ENCODE results near the gene OBP2A.

The OBP2A gene

DNA sequence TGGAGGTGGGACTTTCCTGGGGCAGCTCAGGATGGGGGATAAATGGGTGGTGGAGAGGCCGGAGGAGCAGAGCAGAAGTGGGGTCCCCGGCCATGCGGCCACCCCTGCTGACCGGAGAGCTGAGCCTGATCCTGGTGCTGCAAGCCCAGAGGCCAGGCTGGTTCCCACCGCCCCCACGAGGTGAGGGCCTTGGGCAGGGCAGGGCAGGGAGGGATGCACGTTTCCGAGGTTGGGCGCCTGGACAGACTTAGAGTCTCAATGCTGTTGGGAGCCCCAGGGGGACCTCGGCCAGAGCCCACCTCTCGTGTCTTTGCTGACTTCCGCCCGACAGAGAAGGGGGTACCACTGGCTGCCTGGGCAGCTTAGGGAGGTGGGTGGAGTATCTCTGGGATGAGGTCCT lies 5.5 kb downstream of the OBP2A start:
- no peak for DNase-seq (ENCODE audit: extremely low spot score)
- ChIA-PET POLR2A (no interaction called here), CTCF (no interaction called here)
- TF ChIP-seq CTCF (IDR thresholded peaks at IDR 0.05; ENCODE audit: control extremely low read depth, extremely low read depth, low read depth, missing control alignments) = no peak

- DNase-seq (ENCODE audit: extremely low spot score) = no peak
- POLR2A ChIA-PET = no interaction called here
- CTCF ChIA-PET = interaction anchor here (1.2 kb wide), 1 partner anchor 139 kb away, joined by 3 read pairs; no protein-coding TSS in a partner anchor
- no peak for TF ChIP-seq CTCF (IDR thresholded peaks at IDR 0.05; ENCODE audit: control extremely low read depth, extremely low read depth, low read depth, missing control alignments)
Measured at GRCh38 chr9:135552021-135552697, 6.2 kb downstream of the OBP2A start.

- TF ChIP-seq CTCF (IDR thresholded peaks at IDR 0.05; ENCODE audit: control extremely low read depth, extremely low read depth, low read depth, missing control alignments) = no peak
- ChIA-PET CTCF (interaction anchor here (1.2 kb wide), 1 partner anchor 140 kb away, joined by 3 read pairs; no protein-coding TSS in a partner anchor), POLR2A (no interaction called here)
- DNase-seq (ENCODE audit: extremely low spot score) = no peak
Measured at GRCh38 chr9:135552698-135553171, 6.8 kb downstream of the OBP2A start.

DNA sequence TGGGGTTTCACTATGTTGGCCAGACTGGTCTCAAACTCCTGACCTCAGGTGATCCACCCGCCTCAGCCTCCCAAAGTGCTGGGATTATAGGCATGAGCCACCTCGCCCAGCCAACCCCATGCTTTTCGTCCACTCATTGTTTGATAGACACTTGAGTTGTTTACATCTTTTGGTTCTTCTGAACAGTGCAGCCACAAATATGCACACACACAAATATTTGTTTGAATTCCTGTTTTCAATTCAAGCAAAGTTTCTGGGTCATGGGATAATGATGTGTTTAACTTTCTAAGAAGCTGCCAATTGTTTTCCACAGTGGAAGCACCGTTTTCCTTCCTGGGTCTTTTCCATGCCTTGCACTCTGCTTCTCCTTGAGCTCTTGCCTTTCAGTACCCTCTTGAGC lies 8.8 kb downstream of the OBP2A start:
- no peak for DNase-seq (ENCODE audit: extremely low spot score)
- ChIA-PET CTCF (interaction anchor here (1.3 kb wide), 1 partner anchor 17 kb away, joined by 3 read pairs; no protein-coding TSS in a partner anchor), POLR2A (no interaction called here)
- no peak for TF ChIP-seq CTCF (IDR thresholded peaks at IDR 0.05; ENCODE audit: control extremely low read depth, extremely low read depth, low read depth, missing control alignments)

GRCh38 chr9:135555203-135555602 lies 9.3 kb downstream of the OBP2A start:
- POLR2A ChIA-PET = no interaction called here
- DNase-seq (ENCODE audit: extremely low spot score) = no peak
- CTCF ChIA-PET = interaction anchor here (1.3 kb wide), 1 partner anchor 16 kb away, joined by 3 read pairs; no protein-coding TSS in a partner anchor
- no peak for TF ChIP-seq CTCF (IDR thresholded peaks at IDR 0.05; ENCODE audit: control extremely low read depth, extremely low read depth, low read depth, missing control alignments)

DNA sequence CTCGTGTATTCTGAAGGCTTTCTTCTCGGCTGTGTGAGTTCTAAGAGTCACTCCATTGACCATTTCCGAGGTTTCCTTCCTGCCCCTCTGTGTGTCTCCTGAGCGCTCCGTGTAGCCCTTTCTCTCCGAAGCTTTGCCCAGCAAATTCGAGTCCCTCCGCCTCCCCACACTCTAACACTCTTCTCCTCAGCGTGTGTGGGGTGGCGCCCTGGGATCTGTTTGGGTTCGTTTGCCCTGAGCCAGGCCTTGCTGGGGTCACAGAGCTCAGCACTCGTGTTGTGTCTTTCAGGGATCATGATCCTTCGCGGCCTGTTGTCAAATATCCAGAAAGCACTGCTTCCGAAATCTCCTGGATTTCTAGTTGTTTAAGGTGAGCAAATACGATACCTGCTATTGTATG lies 10.0 kb downstream of the OBP2A start:
- TF ChIP-seq CTCF (IDR thresholded peaks at IDR 0.05; ENCODE audit: control extremely low read depth, extremely low read depth, low read depth, missing control alignments) = no peak
- DNase-seq (ENCODE audit: extremely low spot score) = no peak
- POLR2A ChIA-PET = no interaction called here
- CTCF ChIA-PET = interaction anchor here (0.7 kb wide), 1 partner anchor 12 kb away, joined by 3 read pairs; no protein-coding TSS in a partner anchor
